Measurements from ENCODE around the gene FAM193A. TPM values are rescaled to one million over a fixed set of nuclear protein-coding genes. Genes with fewer than 3 reads are reported as not detected.
"Not testable (repeated sequence)": the region's sequence is repeated elsewhere in the genome, so short reads cannot be mapped to it uniquely, and the experiment has no call there.

FAM193A gene
- total RNA-seq, 8 experiments from 2014 or later: 9.1 to 38.2 (median 18.6) TPM

DNA sequence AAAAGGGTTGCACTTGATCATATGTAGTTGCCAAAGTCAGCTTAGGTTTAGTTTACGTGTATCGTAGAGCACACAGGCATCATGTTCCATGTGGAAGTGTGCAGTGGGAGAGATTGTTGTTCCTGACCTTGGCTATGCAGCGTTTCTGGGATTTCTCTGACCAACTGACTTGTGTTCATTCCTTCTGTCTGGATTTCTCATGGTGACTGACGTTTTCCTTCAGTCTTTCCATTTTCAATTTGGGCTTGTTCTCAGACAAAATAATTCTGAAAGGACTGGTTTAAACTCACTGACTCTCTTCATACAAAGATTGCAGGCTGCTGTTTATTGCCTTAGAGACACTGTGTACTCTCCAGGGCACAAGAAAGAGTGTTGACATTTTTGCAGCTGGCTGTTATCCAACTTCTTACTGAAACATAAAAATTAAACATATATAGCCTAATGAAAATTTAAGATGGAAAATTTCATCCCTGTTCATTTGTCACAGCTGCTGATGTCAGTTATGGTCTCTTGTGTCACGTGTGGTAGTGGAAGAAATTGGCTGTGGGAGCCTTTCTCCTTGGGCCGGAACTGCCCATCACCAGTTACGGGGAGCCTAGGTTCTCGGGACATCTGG, 124.3 kb downstream of the FAM193A start:
- peak in 1 of 8 experiments; percentile 82 for ATAC-seq (replicated peaks in 6 of 8)
- Histone ChIP-seq H3K4me1 (replicated peaks in 1 of 2) (no peaks in the 10 kb centered on the region), H3K27ac (no peak overlapping the region), H3K4me3 (no peak overlapping the region)
- in situ Hi-C loops (cut with MboI; ENCODE audit: low pct_unique_long_range_greater_than_20kb in 2 of 9, low sequenced_read_pairs in 9 of 9, unreplicated experiment in 9 of 9): no loop called here
- WGBS, 10 experiments: 70 to 100% (median 85%) methylated on average over 2 to 8 of the region's 8 CpGs; no CpG with 5 or more reads in 2 of the 10 experiments

DNA sequence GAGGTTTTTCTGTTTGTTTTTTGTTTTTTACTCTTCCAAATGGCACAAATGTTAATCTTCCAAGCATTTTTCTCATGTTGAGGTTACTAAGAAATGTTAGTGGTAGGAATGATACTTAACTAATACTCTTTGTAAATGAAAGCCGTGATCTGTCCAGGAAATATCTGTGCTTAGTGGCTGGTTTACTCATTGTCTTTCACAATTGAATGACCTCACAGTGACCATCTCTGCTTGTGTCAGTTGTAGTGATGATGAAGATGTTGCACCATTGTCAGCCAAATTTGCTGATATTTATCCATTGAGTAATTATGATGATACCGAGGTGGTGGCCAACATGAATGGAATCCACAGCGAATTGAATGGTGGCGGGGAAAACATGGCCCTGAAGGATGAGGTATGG, 126.2 kb downstream of the FAM193A start:
- in situ Hi-C loops (cut with MboI; ENCODE audit: low pct_unique_long_range_greater_than_20kb in 2 of 9, low sequenced_read_pairs in 9 of 9, unreplicated experiment in 9 of 9): no loop called here
- Histone ChIP-seq H3K4me1 (replicated peaks in 1 of 2) (no peaks in the 10 kb centered on the region), H3K27ac (no peak overlapping the region), H3K4me3 (no peak overlapping the region)
- WGBS, 10 experiments: 21 to 100% (median 91%) methylated on average over 1 to 4 of the region's 4 CpGs; no CpG with 5 or more reads in 2 of the 10 experiments
- peak in 1 of 8 experiments; percentile 51 for ATAC-seq (replicated peaks in 6 of 8)

DNA sequence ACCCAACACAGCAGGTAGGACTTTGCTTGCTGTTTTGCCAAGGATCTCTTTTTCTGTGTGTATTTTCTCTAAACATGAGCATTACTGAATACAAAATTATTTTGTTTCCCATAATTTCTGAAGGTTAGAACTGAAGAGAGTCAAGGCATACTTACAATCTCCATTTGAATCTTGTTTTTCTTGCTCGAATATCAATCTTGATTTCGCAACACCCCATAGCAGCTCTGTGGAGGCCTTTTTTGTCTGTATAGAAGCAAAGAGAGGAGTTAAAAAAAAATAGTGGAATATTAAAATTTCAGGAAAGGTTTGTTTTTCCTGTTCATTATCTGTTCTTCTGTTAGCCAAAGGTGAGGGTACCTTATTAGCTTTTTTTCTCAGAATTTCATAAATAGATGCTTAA, 126.8 kb downstream of the FAM193A start:
- Histone ChIP-seq H3K4me3 (no peak overlapping the region), H3K27ac (no peak overlapping the region), H3K4me1 (replicated peaks in 1 of 2) (no peaks in the 10 kb centered on the region)
- ATAC-seq (replicated peaks in 6 of 8): no peak
- WGBS, 10 experiments: 83 to 100% (median 100%) methylated on average over 2 of the region's 2 CpGs; no CpG with 5 or more reads in 2 of the 10 experiments
- in situ Hi-C loops (cut with MboI; ENCODE audit: low pct_unique_long_range_greater_than_20kb in 2 of 9, low sequenced_read_pairs in 9 of 9, unreplicated experiment in 9 of 9): no loop called here

DNA sequence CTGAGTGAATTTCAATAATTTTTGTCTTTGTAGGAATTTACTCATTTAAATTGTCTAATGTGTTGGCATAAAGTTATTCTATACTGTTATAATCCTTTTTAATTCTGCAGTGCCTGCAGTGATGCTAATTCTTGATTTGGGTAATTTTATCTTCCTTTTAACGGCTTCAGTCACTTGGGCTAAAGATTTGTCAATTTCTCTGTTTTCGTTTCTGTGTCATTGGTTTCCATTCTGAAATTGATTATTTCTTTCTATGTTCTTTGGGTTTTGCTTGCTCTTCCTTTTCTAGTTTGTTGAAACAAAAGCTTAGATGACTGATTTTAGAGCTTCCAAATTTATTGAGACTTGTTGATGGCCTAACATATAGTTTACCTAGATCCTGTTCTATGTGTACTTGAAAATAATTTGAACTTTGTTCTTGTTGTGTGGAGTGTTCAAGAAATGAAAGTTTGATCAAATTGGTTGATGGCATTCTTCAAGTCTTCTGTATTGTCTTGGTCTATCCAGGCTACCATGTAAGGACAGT, 130.3 kb downstream of the FAM193A start:
- no peaks in the 10 kb centered on the region for H3K4me1 ChIP-seq (replicated peaks in 1 of 2)
- no peak overlapping the region for H3K27ac ChIP-seq
- 84 to 100% (median 98%) methylated on average over 1 to 2 of the region's 2 CpGs for WGBS, 10 experiments
- no peak overlapping the region for H3K4me3 ChIP-seq
- in situ Hi-C loops (cut with MboI; ENCODE audit: low pct_unique_long_range_greater_than_20kb in 2 of 9, low sequenced_read_pairs in 9 of 9, unreplicated experiment in 9 of 9): no loop called here
- ATAC-seq (replicated peaks in 6 of 8): no peak

DNA sequence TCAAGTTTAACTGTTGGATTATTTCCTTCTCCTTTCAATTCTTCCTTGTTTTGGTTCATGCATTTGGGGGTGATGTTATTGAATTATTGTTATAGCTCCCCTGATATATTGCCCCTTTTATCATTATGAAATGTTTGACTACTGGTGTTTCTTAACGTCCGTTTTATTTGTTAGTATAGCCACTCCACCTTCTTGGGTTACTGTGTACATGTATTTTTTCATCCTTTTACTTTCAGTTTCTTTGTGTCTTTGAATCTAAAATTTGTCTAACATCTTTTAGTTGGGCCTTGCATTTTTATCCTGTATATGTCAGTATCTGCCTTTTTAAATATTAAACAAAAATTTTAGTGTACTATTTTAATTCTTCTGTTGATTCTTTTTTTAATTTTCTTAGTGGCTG, 131.0 kb downstream of the FAM193A start:
- 72 to 100% (median 93%) methylated on average over 2 of the region's 2 CpGs; no CpG with 5 or more reads in 1 of the 10 experiments for whole genome bisulfite sequencing, 10 experiments
- Histone ChIP-seq H3K27ac (no peak overlapping the region), H3K4me3 (no peak overlapping the region), H3K4me1 (replicated peaks in 1 of 2) (no peaks in the 10 kb centered on the region)
- in situ Hi-C loops (cut with MboI; ENCODE audit: low pct_unique_long_range_greater_than_20kb in 2 of 9, low sequenced_read_pairs in 9 of 9, unreplicated experiment in 9 of 9): no loop called here
- ATAC-seq (replicated peaks in 6 of 8): no peak

DNA sequence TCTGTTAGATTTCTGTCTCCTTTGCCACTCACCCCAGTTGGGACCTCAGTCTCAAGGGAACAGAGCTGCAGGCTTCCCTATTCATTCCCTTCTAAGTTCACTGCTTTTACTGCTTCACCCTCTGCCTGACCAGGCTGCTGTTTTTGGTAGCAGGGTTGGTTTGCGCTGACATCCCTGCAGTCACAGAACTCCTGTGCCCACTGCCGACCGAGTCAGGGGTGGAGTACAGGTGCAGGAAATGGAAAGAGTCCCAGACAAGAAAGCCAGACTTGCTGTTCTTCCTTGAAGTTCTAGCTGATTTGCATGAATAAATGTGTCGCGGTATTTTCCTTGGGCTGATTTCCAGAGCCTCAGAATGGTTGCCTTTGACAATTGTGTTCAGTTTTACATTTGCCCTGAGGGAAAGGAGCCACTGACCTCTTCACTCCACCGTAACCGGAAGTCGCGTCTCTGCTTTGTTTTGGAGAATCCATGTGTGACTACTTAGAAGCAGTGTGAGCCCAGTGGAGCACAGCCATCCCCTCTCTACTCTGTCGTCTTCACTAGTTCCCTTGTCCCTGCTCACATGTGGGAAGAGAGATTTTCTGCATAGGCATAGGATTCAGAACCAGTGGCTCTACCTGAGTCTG, 134.9 kb downstream of the FAM193A start:
- Histone ChIP-seq H3K4me1 (replicated peaks in 1 of 2) (no peaks in the 10 kb centered on the region), H3K27ac (no peak overlapping the region), H3K4me3 (no peak overlapping the region)
- 44 to 100% (median 83%) methylated on average over 1 to 7 of the region's 10 CpGs; no CpG with 5 or more reads in 4 of the 10 experiments for WGBS, 10 experiments
- in situ Hi-C loops (cut with MboI; ENCODE audit: low pct_unique_long_range_greater_than_20kb in 2 of 9, low sequenced_read_pairs in 9 of 9, unreplicated experiment in 9 of 9): no loop called here
- peak in 3 of 8 experiments; percentile 72 to 84 (median 78) for ATAC-seq (replicated peaks in 6 of 8)

DNA sequence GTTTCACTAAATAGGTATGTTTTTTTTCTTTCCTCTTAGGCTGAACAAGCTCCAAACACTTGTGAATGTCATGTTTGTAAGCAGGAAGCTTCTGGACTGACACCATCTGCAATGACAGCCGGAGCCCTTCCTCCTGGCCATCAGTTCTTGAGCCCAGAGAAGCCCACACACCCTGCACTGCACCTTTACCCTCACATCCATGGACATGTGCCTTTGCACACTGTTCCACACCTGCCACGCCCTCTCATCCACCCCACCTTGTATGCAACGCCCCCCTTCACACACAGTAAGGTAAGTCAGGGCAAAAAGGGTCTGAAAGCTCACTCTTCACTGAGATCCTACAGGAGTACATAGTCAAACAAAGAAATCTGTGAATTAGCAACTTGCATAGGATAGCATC, 135.6 kb downstream of the FAM193A start:
- WGBS, 10 experiments: 60 to 100% (median 83%) methylated on average over 1 to 3 of the region's 3 CpGs; no CpG with 5 or more reads in 3 of the 10 experiments
- in situ Hi-C loops (cut with MboI; ENCODE audit: low pct_unique_long_range_greater_than_20kb in 2 of 9, low sequenced_read_pairs in 9 of 9, unreplicated experiment in 9 of 9): no loop called here
- Histone ChIP-seq H3K4me3 (no peak overlapping the region), H3K4me1 (replicated peaks in 1 of 2) (no peaks in the 10 kb centered on the region), H3K27ac (no peak overlapping the region)
- ATAC-seq (replicated peaks in 6 of 8): no peak

DNA sequence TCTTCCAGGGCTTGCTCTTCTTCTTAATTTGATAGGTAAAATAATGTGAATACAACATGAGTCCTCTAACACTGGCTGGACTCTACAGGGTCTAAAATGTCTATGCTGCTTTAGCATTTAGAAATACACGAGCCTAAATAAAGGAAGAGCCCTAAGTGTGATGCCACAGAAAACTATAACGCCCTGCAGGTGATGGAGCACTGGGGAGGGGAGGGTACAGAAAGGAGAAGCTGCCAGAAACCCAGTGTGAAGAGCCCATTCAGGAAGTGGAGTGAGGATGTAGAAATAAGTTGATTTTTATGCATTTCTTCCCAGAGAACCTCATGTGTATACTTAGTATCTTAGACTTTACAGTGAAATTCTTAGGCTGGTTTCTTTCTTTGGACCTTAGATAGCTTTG, 136.3 kb downstream of the FAM193A start:
- Histone ChIP-seq H3K27ac (no peak overlapping the region), H3K4me3 (no peak overlapping the region), H3K4me1 (replicated peaks in 1 of 2) (no peaks in the 10 kb centered on the region)
- ATAC-seq (replicated peaks in 6 of 8): no peak
- WGBS, 10 experiments: 73 to 100% (median 87%) methylated on average over 1 to 2 of the region's 2 CpGs; no CpG with 5 or more reads in 4 of the 10 experiments
- in situ Hi-C loops (cut with MboI; ENCODE audit: low pct_unique_long_range_greater_than_20kb in 2 of 9, low sequenced_read_pairs in 9 of 9, unreplicated experiment in 9 of 9): no loop called here

DNA sequence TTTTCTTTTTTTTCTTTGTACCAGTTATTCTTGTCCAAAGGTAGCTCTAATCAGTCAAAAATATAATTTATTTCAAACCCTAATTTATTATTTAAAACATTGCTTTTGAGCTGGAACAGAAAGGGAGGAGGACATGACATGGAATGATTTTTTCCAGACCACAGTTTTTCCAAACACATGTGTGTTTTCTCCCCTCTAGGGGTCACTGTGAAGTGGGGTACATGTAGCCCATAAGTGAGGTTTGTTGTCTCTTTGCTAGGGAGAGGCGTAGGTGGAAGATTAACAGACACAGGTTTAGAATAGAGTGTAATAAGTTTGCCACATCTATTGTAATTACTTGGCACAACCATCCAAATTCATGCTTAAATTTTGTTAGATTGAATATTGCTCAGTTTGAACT, 136.7 kb downstream of the FAM193A start:
- Histone ChIP-seq H3K4me3 (no peak overlapping the region), H3K27ac (no peak overlapping the region), H3K4me1 (replicated peaks in 1 of 2) (no peaks in the 10 kb centered on the region)
- in situ Hi-C loops (cut with MboI; ENCODE audit: low pct_unique_long_range_greater_than_20kb in 2 of 9, low sequenced_read_pairs in 9 of 9, unreplicated experiment in 9 of 9): no loop called here
- 71 to 100% (median 85%) methylated on average over 1 of the region's 1 CpG; no CpG with 5 or more reads in 4 of the 10 experiments for WGBS, 10 experiments
- no peak for ATAC-seq (replicated peaks in 6 of 8)

DNA sequence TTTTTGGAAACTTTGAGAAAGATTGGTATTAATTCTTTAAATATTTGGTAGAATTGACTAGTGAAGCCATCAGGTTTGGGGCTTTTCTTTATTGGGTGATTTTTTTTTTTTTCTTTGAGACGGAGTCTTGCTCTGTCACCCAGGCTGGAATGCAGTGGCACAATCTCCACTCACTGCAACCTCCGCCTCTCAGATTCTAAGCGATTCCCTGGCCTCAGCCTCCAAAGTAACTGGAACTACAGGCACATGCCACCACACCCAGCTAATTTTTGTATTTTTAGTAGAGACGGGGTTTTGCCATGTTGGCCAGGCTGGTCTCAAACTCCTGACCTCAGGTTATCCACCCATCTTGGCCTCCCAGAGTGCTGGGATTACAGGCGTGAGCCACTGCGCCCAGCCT, 143.3 kb downstream of the FAM193A start:
- H3K4me3 ChIP-seq; H3K27ac ChIP-seq; in situ Hi-C loops (cut with MboI; ENCODE audit: low pct_unique_long_range_greater_than_20kb in 2 of 9, low sequenced_read_pairs in 9 of 9, unreplicated experiment in 9 of 9); ATAC-seq (replicated peaks in 6 of 8); H3K4me1 ChIP-seq (replicated peaks in 1 of 2): not testable (repeated sequence)
- WGBS, 10 experiments: 83 to 100% (median 100%) methylated on average over 1 to 5 of the region's 6 CpGs; no CpG with 5 or more reads in 4 of the 10 experiments

DNA sequence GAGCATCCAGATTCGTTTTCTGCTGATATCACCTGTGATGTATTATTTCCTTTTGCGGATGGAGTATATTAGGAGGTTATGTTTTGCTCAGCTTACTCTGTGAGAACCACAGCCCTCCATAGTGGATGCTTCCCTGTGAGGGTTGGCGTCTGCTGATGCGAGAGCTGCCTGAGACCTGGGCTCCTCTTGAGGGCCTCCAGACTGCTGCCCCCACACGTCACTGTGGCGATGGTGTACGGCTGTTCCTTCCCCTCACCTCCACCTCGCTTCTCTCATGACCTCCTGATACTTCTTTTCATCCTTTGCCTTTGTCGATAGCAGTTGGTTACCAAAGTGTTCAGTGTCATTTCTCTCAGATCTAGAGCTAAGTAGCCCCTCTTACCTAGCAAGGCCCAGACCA, 148.0 kb downstream of the FAM193A start:
- Histone ChIP-seq H3K4me1 (replicated peaks in 1 of 2) (no peaks in the 10 kb centered on the region), H3K4me3 (no peak overlapping the region), H3K27ac (no peak overlapping the region)
- no peak for ATAC-seq (replicated peaks in 6 of 8)
- in situ Hi-C loops (cut with MboI; ENCODE audit: low pct_unique_long_range_greater_than_20kb in 2 of 9, low sequenced_read_pairs in 9 of 9, unreplicated experiment in 9 of 9): no loop called here
- WGBS, 10 experiments: 81 to 100% (median 96%) methylated on average over 2 to 6 of the region's 9 CpGs

DNA sequence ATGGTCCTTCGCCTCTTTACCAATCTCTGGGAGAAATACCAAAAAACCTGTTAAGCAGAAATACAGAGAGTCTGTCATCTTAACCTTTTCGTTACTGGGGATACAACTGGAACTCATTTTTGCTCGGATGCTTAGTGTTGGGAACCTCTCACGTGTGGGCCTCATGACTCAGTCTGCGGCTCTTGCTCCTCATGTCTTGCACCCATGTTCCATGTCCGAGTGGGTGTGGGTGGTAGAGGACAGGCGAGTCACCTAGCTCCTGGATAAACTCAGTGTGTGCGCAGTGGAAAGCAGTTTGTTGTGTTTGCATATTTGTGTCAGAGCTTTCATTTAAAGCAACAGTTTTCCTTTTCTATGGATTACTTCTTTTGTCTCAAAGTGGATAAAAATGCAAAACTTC, 149.1 kb downstream of the FAM193A start:
- ATAC-seq (replicated peaks in 6 of 8): peak in 1 of 8 experiments; percentile 30
- in situ Hi-C loops (cut with MboI; ENCODE audit: low pct_unique_long_range_greater_than_20kb in 2 of 9, low sequenced_read_pairs in 9 of 9, unreplicated experiment in 9 of 9): no loop called here
- H3K4me3 ChIP-seq: no peak overlapping the region
- no peaks in the 10 kb centered on the region for H3K4me1 ChIP-seq (replicated peaks in 1 of 2)
- H3K27ac ChIP-seq: no peak overlapping the region
- 64 to 100% (median 93%) methylated on average over 1 to 7 of the region's 8 CpGs for WGBS, 10 experiments

DNA sequence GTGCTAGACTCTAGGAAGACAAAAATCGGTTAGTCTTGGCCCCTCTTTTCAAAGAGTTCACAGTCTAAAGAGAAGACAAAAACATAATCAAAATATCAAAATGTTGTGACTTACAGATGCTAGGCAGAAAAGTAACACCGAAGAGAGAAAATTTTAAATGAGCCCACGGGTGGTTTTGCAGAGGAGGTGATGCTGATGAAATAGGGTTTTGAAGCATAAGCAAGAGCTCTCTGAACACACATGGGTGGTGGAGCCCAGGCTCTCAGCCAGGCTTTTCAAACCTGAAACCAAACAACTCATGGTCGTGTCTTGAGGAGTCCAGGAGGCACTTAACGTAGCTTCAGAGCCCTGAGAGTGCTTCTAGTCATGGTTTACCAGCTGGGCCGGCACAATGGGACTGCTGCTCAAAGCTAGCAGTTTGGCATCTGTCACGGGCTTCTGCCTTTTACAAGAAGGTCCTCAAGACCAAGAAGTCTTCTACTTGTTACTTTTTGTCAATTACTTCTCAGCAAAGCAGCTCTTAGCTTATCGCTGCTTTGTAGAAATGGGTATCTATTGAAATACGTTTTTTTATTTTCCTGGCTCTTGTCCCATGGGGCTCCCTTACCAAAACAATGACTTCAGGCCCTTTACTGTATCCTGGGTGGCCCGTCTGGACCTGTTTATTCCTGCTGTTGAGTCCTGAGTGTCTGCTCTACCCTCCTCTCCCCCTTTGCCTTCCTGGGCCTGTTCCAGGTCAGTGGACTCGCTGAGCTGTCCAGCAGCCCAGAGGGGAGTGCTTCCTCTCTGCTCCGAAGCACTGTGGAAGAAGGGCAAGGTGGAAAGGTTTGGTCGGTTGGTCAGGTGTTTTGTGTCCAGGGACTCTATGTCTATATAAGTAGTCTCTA, 150.2 kb downstream of the FAM193A start:
- 73 to 100% (median 91%) methylated on average over 2 to 10 of the region's 13 CpGs for WGBS, 10 experiments
- H3K4me1 ChIP-seq (replicated peaks in 1 of 2): no peaks in the 10 kb centered on the region
- no peak overlapping the region for H3K4me3 ChIP-seq
- no peak overlapping the region for H3K27ac ChIP-seq
- in situ Hi-C loops (cut with MboI; ENCODE audit: low pct_unique_long_range_greater_than_20kb in 2 of 9, low sequenced_read_pairs in 9 of 9, unreplicated experiment in 9 of 9): no loop called here
- no peak for ATAC-seq (replicated peaks in 6 of 8)
